ENCODE results near the gene ERRFI1. TPM values are rescaled to one million over a fixed set of nuclear protein-coding genes. Genes with fewer than 3 reads are reported as not detected.
"Not testable (repeated sequence)": the region's sequence is repeated elsewhere in the genome, so short reads cannot be mapped to it uniquely, and the experiment has no call there.

The ERRFI1 gene
- total RNA-seq, 2 experiments from 2014 or later: not detected

DNA sequence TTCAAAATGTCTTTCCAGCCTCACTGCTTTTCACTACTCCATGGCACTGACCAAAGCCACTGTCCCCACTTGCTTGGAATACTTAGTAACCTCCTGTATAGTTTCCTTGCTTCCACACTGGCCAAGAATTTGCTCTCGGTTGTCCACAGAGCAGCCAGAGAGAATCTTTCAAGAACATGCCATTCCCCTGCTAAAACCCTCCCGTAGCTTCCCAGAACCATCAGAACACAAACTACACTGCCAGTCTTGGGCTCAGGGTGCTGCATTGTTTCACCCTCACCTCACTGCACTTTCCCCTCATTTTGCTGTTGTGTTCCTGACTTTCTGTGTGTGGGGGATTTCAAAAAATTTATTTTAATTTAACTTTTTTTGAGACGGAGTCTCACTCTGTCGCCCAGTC, 25.5 kb upstream of the ERRFI1 start:
- BruUV-seq (replicated peaks): no TSS peak

DNA sequence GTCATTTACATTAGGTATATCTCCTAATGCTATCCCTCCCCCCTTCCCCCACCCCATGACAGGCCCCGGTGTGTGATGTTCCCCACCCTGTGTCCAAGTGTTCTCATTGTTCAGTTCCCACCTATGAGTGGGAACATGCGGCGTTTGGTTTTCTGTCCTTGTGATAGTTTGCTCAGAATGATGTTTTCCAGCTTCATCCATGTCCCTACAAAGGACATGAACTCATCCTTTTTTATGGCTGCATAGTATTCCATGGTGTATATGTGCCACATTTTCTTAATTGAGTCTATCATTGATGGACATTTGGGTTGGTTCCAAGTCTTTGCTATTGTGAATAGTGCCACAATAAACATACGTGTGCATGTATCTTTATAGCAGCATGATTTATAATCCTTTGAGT, 23.1 kb upstream of the ERRFI1 start:
- DNase-seq (ENCODE audit: low spot score); H3K9me3 ChIP-seq (ENCODE audit: low read length); H2AFZ ChIP-seq (ENCODE audit: low read length); intact Hi-C loops (cut with micrococcal nuclease; ENCODE audit: unreplicated experiment); H3K4me2 ChIP-seq (ENCODE audit: low read length); CTCF ChIA-PET (ENCODE audit: unreplicated experiment); H3K9me2 ChIP-seq (ENCODE audit: insufficient read depth, low read length); BruUV-seq (replicated peaks); H3K36me3 ChIP-seq (ENCODE audit: insufficient read depth, low read length); H4K20me1 ChIP-seq (ENCODE audit: insufficient read depth, low read length); H3K79me2 ChIP-seq (ENCODE audit: insufficient read depth, low read depth, low read length); H3K4me3 ChIP-seq (ENCODE audit: low read depth, low read length, poor library complexity, severe bottlenecking); H3K4me1 ChIP-seq (ENCODE audit: insufficient read depth, low read length, poor library complexity, severe bottlenecking); POLR2A ChIA-PET; H3K27ac ChIP-seq (ENCODE audit: low read depth, low read length, poor library complexity, severe bottlenecking): not testable (repeated sequence)

More for the DNA sequence above, 25.5 kb upstream of the ERRFI1 start:
- ChIA-PET POLR2A (no interaction called here), CTCF (ENCODE audit: unreplicated experiment) (no interaction called here)
- Histone ChIP-seq H3K4me1 (ENCODE audit: insufficient read depth, low read length, poor library complexity, severe bottlenecking) (no peaks in the 10 kb centered on the region), H4K20me1 (ENCODE audit: insufficient read depth, low read length) (no peaks in the 10 kb centered on the region), H2AFZ (ENCODE audit: low read length) (no peak overlapping the region), H3K79me2 (ENCODE audit: insufficient read depth, low read depth, low read length) (no peaks in the 10 kb centered on the region), H3K4me2 (ENCODE audit: low read length) (no peak overlapping the region), H3K4me3 (ENCODE audit: low read depth, low read length, poor library complexity, severe bottlenecking) (no peak overlapping the region), H3K36me3 (ENCODE audit: insufficient read depth, low read length) (no peaks in the 10 kb centered on the region), H3K27ac (ENCODE audit: low read depth, low read length, poor library complexity, severe bottlenecking) (no peak overlapping the region), H3K9me2 (ENCODE audit: insufficient read depth, low read length) (no peaks in the 10 kb centered on the region), H3K9me3 (ENCODE audit: low read length) (no peaks in the 10 kb centered on the region)
- no peak for TF ChIP-seq EZH2phosphoT487 (IDR thresholded peaks at IDR 0.05; ENCODE audit: borderline replicate concordance, low read depth, low read length)
- TF ChIP-seq, protein P1, sequence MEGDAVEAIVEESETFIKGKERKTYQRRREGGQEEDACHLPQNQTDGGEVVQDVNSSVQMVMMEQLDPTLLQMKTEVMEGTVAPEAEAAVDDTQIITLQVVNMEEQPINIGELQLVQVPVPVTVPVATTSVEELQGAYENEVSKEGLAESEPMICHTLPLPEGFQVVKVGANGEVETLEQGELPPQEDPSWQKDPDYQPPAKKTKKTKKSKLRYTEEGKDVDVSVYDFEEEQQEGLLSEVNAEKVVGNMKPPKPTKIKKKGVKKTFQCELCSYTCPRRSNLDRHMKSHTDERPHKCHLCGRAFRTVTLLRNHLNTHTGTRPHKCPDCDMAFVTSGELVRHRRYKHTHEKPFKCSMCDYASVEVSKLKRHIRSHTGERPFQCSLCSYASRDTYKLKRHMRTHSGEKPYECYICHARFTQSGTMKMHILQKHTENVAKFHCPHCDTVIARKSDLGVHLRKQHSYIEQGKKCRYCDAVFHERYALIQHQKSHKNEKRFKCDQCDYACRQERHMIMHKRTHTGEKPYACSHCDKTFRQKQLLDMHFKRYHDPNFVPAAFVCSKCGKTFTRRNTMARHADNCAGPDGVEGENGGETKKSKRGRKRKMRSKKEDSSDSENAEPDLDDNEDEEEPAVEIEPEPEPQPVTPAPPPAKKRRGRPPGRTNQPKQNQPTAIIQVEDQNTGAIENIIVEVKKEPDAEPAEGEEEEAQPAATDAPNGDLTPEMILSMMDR (conservative IDR thresholded peaks at IDR 0.05; ENCODE audit: low read length): no peak
- DNase-seq (ENCODE audit: low spot score): no peak
- intact Hi-C loops (cut with micrococcal nuclease; ENCODE audit: unreplicated experiment): no loop called here

DNA sequence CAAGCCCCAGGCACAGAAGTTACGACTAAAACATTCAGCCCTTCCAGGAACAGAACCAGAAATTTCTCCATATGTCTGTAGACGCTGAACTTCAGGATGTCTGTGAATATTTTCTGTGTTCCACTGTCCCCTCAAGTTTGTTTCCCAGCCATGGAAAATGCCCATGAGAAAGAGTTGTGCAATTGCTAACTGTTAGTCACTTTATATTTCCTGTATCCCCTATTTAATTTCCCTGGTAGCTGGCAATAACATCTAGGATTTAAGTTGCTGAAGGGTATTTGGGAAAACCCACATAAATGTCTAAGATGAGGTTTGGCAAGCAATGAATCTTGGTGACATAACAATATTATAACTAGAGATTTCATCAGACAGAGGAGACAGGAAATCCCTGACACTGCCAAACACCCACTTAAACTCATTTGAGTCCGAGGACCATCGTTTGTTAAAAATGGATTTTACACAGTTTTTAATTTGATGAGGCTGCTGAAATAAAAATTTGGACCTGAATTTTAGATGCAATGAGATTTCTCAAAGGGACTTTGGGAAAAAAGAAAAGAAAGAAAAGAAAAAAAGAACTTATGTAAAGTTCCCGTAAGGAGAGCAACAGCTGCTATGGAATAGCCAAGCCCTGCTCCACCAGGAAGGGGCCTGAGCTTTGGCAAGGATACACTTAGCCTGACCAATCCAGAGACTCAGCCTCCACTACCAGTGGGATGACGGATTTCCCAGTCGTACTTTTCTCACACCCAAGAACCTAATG, 21.8 kb upstream of the ERRFI1 start:
- Histone ChIP-seq H3K36me3 (ENCODE audit: insufficient read depth, low read length) (no peaks in the 10 kb centered on the region), H3K9me3 (ENCODE audit: low read length) (no peaks in the 10 kb centered on the region), H4K20me1 (ENCODE audit: insufficient read depth, low read length) (no peaks in the 10 kb centered on the region), H2AFZ (ENCODE audit: low read length) (no peak overlapping the region), H3K79me2 (ENCODE audit: insufficient read depth, low read depth, low read length) (no peaks in the 10 kb centered on the region), H3K4me3 (ENCODE audit: low read depth, low read length, poor library complexity, severe bottlenecking) (no peak overlapping the region), H3K4me1 (ENCODE audit: insufficient read depth, low read length, poor library complexity, severe bottlenecking) (no peaks in the 10 kb centered on the region), H3K4me2 (ENCODE audit: low read length) (no peak overlapping the region), H3K27ac (ENCODE audit: low read depth, low read length, poor library complexity, severe bottlenecking) (no peak overlapping the region), H3K9me2 (ENCODE audit: insufficient read depth, low read length) (no peaks in the 10 kb centered on the region)
- BruUV-seq (replicated peaks): no TSS peak
- intact Hi-C loops (cut with micrococcal nuclease; ENCODE audit: unreplicated experiment): no loop called here
- DNase-seq (ENCODE audit: low spot score): no peak
- no peak for TF ChIP-seq EZH2phosphoT487 (IDR thresholded peaks at IDR 0.05; ENCODE audit: borderline replicate concordance, low read depth, low read length)
- TF ChIP-seq, protein P1 (conservative IDR thresholded peaks at IDR 0.05; ENCODE audit: low read length): no peak
- ChIA-PET POLR2A (no interaction called here), CTCF (ENCODE audit: unreplicated experiment) (no interaction called here)
